ENCODE results near the gene RACK1.

The RACK1 gene

GRCh38 chr5:181188700-181189362 lies 54.9 kb downstream of the RACK1 start:
- Histone ChIP-seq H3K9ac (ENCODE audit: low read depth, low read length) (peak overlapping the region; percentile 81; the same call in 1 of the 2 replicates), H3K9me3 (ENCODE audit: insufficient read depth, low read depth, low read length) (no peaks in the 10 kb centered on the region), H3K4me1 (ENCODE audit: insufficient read depth, low read length) (no peaks in the 10 kb centered on the region), H3K27ac (ENCODE audit: low read length) (no peak overlapping the region), H3K27me3 (ENCODE audit: insufficient read depth, low read length) (peaks cover 40% of the 10 kb centered on the region), H3K36me3 (ENCODE audit: insufficient read depth, low read depth, low read length) (no peaks in the 10 kb centered on the region), H3K4me3 (ENCODE audit: low read length) (peak overlapping the region; percentile 97)

- Histone ChIP-seq H3K4me1 (ENCODE audit: insufficient read depth, low read length) (no peaks in the 10 kb centered on the region), H3K9ac (ENCODE audit: low read depth, low read length) (peak overlapping the region; percentile 54; the same call in 1 of the 2 replicates), H3K27ac (ENCODE audit: low read length) (no peak overlapping the region), H3K27me3 (ENCODE audit: insufficient read depth, low read length) (peaks cover 29% of the 10 kb centered on the region), H3K4me3 (ENCODE audit: low read length) (peak overlapping the region; percentile 97), H3K36me3 (ENCODE audit: insufficient read depth, low read depth, low read length) (no peaks in the 10 kb centered on the region), H3K9me3 (ENCODE audit: insufficient read depth, low read depth, low read length) (no peaks in the 10 kb centered on the region)
Measured at GRCh38 chr5:181187500-181188213, 56.0 kb downstream of the RACK1 start.

- peak overlapping the region; percentile 54; the same call in 1 of the 2 replicates for H3K9ac ChIP-seq (ENCODE audit: low read depth, low read length)
- H3K27ac ChIP-seq (ENCODE audit: low read length), result no peak overlapping the region
- no peaks in the 10 kb centered on the region for H3K9me3 ChIP-seq (ENCODE audit: insufficient read depth, low read depth, low read length)
- H3K4me1 ChIP-seq (ENCODE audit: insufficient read depth, low read length), result no peaks in the 10 kb centered on the region
- H3K36me3 ChIP-seq (ENCODE audit: insufficient read depth, low read depth, low read length), result no peaks in the 10 kb centered on the region
- peaks cover 26% of the 10 kb centered on the region for H3K27me3 ChIP-seq (ENCODE audit: insufficient read depth, low read length)
- H3K4me3 ChIP-seq (ENCODE audit: low read length), result peak overlapping the region; percentile 97
Measured at GRCh38 chr5:181186986-181187499, 56.7 kb downstream of the RACK1 start.
